AG09319 (cell line): ENCODE data around the gene PARVG.

ENCODE experiments used
- DNase-seq: peaks from one replicate; pipeline ENCODE4 v3.0.0-alpha.2; 2010; ENCODE audit warnings: low read depth; ENCODE audit errors: extremely low read depth
- TF ChIP-seq, protein P1 (sequence below): IDR thresholded peaks from 2 replicates; pipeline ENCODE4 v1.5.1; 2011; ENCODE audit warnings: low read depth, mild to moderate bottlenecking, inconsistent platforms, low read length, moderate library complexity

Gene PARVG

DNA sequence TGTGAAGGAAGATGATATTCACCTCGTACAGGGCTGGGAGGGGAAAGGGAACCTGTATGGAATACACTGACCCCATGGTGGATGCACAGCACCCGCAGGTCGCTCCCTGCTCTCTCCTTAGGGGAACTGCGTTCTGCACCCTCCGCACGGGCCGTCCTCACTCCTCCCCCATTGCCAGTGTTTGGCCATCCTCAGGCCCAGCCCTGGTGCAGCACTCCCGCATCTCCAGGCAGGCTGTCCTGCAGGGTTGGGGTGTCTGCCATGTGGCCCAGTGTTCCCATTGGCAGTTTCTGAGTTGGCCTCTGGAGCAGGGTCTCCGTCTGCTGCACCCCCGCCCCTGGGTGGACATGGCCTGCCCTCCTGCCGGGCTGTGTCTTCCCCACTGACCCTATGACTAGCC, 19.1 kb upstream of the PARVG start:
- DNase-seq, result no peak
- TF ChIP-seq, protein P1, sequence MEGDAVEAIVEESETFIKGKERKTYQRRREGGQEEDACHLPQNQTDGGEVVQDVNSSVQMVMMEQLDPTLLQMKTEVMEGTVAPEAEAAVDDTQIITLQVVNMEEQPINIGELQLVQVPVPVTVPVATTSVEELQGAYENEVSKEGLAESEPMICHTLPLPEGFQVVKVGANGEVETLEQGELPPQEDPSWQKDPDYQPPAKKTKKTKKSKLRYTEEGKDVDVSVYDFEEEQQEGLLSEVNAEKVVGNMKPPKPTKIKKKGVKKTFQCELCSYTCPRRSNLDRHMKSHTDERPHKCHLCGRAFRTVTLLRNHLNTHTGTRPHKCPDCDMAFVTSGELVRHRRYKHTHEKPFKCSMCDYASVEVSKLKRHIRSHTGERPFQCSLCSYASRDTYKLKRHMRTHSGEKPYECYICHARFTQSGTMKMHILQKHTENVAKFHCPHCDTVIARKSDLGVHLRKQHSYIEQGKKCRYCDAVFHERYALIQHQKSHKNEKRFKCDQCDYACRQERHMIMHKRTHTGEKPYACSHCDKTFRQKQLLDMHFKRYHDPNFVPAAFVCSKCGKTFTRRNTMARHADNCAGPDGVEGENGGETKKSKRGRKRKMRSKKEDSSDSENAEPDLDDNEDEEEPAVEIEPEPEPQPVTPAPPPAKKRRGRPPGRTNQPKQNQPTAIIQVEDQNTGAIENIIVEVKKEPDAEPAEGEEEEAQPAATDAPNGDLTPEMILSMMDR, result no peak

DNA sequence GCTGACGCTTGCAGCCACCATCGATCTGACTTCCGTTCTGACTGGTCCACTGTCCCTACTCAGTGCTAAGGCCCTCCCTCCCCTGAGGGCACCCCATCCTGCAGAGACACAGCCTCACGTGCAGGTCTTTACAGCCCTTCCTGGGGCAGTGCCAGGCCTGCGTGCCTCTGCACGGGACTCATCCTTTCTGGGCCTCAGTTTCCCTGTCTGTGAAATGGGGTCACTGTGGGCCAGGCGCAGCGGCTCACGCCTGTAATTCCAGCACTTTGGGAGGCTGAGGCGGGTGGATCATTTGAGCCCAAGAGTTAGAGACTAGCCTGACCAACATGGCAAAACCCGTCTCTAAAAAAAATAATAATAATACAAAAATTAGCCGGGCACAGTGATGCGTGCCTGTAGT, 17.8 kb upstream of the PARVG start:
- no peak for DNase-seq
- TF ChIP-seq, protein P1, result no peak

DNA sequence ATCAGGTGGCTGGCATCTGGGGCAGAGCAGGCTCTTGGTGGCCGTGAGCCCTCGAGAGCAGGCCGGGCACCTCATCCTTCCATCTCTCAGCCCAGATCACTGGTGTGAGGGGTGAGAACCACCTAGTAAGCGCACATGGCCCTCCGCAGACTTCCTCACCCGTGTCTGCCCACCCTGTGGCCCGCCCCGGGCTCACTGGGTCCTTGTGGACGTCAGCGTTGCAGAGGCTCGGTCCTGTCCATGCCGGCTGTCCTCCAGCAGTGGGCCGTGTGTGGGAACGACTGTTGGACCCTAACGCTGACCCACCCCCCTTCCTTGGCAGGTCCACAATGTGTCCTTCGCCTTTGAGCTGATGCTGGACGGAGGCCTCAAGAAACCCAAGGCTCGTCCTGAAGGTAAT, 17.2 kb upstream of the PARVG start:
- TF ChIP-seq, protein P1, result no peak
- DNase-seq, result no peak

DNA sequence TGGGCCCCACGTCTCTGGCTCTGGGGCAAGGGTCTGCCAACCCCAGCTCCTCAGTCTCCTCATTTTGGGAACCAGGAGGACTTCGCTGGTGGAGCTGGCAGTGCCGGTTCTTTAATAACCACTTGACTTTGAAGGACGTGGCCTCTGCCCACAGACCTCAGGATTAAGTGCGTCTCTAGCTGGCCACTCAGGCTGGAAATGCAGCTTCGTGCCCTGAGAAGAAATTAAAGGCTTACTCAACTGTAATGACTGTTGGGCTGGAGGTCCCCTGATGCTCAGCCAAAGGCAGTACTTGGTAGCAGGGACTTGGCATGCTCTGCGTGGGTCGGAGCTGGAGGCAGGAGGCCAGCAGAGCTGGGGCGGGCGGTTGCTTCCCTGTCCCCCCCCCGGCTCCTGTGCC, 16.7 kb upstream of the PARVG start:
- no peak for DNase-seq
- TF ChIP-seq, protein P1, result no peak

DNA sequence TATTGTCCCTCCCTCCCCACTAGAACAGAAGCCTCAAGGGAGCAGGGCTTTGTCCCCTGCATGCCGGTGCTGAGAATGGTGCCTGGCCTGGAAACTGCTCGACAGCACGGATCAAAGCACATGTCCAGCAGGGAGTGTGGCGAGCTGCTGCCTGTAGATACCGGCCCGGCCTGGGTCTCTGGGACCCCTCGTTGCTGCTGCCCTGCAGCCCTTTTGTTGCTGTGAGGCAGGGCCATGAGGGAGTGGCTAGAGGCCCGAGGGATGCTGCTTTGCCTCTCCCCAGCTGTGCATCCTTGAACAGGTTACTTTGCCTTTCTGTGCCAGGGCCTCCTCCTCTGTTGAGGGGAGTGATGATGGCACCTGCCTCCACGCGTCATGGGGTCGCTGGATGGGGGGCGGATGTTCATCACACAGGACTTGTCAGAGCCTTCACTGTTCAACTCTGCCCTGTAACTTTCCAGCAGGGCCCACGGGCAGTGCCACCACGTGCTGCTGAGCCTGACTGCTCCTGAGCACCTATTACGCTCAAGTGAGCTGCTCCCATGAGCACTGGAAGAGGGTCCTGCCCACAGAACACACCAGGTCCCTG, 15.3 kb upstream of the PARVG start:
- TF ChIP-seq, protein P1, result no peak

DNA sequence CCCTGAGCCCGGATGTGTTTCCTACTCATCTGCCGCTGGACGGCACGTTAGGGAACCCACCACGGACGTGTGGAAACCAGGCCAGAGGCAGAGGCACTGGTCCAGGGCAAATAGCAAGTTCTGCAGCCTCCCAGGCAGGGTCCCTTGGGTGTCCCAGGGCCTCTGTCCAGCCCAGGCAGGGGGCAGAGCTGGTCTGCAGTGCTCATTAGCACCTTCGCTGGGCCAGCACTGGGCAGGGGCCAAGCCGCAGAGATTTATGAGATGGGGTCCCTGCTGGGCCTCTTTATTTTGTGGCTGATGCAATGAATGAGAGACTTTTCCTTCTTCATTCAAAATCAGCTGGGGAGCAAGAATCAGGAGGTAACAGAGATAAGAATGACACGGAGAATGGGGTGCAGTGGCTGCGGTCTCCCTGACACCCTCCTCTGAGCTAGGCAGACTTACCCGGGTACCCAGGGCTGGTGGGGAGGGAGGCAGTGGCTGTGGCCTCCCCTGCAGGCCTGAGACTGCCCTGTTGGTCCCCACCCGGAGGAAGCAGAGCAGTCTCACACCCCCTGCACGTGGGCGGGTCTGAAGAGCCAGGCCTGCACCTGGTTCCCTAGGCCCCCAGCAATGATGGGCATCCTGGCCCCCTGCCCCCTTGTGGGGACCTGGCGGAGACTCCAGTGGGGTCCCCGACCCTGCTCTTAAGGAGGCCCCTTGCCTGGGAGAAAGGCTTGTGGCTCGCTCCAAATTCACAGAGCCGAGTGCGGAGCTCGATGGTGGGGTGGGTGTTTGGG, 14.0 kb upstream of the PARVG start:
- DNase-seq, result no peak
- TF ChIP-seq, protein P1, result no peak

More for the DNA sequence above, 15.3 kb upstream of the PARVG start:
- DNase-seq, result no peak

DNA sequence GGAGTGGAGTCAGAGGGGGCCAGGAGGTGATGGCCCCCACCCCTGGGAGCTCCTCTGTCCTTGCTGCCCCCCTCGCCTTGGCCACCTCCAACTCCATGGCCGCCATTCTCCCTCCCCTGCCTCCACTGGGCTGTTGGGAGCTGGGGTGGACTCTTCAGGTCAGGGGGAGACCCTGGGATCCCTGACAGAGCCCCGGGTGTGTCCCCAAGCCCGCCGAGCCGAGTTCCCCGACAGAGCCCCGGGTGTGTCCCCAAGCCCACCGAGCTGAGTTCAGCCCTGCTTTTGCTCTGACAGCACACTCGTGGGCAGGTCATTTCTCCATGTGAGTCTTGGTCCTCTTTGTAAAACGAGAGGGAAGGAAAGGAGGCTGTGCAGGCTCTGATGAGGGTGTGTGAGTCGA, 13.2 kb upstream of the PARVG start:
- TF ChIP-seq, protein P1, result no peak

More for the DNA sequence above, 13.2 kb upstream of the PARVG start:
- no peak for DNase-seq
